Measurements from ENCODE around the gene TSPAN12.
"Not testable (repeated sequence)": the region's sequence is repeated elsewhere in the genome, so short reads cannot be mapped to it uniquely, and the experiment has no call there.

Gene TSPAN12

DNA sequence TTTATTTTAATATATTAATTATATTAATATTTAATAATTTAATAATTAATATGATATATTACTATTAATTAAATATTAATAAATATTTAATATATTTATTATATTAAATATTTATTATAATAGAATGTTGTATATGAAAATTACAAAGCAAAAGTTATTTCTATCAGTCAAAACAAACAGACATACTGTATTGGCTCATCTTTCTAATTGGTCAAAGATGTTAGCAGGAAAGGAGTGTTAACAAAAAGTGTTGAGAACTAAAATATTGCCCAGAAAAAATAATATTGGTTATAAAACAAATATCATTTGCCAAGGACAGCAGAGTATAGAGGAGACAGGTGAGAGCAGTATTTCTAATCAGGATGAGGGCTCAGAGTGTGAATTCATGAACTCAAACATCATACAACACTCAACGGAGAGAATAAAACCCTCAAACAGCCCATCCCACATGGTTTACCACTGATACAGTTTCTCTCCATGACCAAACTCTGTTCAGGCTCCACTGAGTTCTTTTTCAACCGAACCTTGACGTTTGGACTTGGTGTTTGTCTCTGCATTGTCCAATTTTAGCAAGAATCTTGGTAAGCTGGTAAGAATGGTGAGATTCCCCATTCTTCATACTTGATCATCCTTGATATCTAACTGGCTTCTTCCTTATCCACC is 58.0 kb downstream of the TSPAN12 start:
- no peak for DNase-seq

DNA sequence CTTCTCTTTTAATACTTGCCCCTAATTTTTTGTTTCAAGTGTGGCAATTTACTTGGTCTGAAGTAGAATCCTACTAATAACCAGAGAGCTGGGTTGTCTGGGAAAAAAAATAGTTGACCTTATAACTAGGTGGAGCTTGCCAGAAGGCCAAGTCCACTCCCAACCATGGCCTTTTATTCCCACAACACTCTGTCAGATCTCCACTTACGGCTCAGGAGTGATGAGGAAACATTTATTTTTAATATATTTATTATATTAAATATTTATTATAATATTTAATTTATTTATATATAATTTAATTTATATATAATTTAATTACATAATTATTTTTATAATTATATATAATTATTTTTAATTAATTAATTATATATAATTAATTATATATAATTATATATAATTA is 58.8 kb downstream of the TSPAN12 start:
- DNase-seq = no peak

GRCh38 chr7:120797026-120797645 is 60.8 kb downstream of the TSPAN12 start:
- no peak for DNase-seq

- no peak for DNase-seq
Measured at GRCh38 chr7:120794106-120794729, 63.7 kb downstream of the TSPAN12 start.

GRCh38 chr7:120793213-120793936 is 64.6 kb downstream of the TSPAN12 start:
- DNase-seq = no peak

DNA sequence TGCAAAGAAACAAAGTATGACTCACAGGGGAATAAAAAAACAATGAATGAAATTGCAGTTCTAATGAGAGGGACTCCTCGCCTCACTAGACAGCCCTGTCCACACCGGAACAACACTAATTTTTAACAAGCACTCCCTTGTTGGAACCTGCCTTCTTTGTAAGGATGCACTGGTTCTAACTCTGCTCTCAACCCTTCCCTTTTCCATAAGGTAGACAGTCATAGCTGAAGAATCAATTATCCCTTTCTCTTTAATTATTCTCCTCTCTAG is 65.1 kb downstream of the TSPAN12 start:
- no peak for DNase-seq

- peak; percentile 38 to 49 for DNase-seq
Measured at GRCh38 chr7:120792091-120792860, 65.7 kb downstream of the TSPAN12 start.

DNA sequence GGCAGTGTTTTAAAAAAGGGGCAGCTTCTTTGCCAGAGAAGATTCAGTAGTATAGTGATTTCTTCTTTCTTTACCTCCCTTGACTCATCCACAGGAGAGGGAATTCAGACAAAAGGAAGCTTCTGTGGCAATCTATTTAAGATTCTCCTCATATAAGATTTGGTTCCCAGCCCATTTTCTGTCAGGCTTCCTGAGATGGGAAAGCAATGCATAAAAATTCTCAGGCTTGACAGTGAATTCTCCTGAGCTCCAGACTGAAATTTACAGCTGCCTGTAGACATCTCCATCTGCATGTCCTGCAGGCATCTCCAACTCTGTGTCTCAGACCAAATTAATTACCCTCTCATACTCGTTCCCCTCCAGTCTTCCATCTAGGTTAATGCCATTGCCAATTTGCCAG is 72.8 kb downstream of the TSPAN12 start:
- DNase-seq = no peak

DNA sequence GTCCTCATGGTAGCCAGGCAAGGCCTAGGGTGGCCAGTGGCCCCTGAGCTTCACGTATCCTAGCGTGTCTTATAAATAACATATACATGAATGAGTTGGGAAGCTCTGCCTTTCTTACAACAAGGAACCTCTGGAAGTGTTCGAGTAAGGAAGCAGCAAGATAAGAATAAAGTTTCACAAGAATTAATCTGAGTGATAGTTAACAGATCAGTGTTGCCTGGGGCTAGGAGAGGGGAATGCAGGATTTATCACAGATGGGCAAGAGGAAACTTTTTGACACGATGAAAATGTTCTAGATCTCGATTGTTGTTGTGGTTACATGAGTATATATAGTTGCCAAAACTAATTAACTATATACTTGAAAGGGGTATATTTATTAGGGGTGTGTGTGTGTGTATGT is 74.2 kb downstream of the TSPAN12 start:
- DNase-seq = no peak

- DNase-seq = no peak
Measured at GRCh38 chr7:120783273-120783672, 74.7 kb downstream of the TSPAN12 start.

- DNase-seq = not testable (repeated sequence)
Measured at GRCh38 chr7:120781924-120782323, 76.0 kb downstream of the TSPAN12 start.

GRCh38 chr7:120780938-120781337 is 77.0 kb downstream of the TSPAN12 start:
- no peak for DNase-seq

DNA sequence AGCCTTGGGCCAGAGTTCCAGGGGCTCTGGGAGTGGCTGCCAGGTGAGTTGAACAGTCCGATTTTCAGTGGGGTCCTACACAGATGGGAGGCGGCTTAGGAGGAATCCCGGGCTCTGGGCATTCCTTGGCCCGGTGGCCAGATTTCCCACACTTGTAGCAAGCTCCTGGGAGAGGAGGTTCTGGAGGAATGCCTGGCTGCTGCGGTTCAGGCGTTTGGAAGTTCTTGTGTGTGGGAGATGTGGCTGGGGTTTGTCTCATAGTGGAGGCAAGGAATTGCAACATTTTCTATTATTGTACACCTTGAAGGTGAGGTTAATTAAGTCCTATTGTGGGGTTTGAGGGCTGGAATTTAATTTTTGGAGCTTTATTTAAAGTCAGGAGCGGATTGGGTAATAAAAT is 77.5 kb downstream of the TSPAN12 start:
- not testable (repeated sequence) for DNase-seq

DNA sequence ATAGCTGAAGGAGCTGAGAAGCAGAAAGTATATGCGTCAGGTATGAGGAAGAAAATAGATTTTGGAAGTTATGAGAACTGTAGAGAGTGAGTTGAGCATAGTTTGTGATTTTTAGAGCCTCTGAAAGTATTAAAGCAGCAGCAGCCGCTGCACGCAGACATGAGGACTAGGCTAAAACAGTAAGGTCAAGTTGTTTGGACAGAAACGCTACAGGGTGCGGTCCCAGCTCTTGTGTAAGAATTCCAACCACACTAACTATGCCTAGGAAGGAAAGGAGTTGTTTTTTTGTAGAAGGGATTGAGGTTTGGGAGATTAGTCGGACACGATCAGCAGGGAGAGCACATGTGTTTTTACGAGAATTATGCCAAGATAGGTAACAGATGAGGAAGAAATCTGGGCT is 78.9 kb downstream of the TSPAN12 start:
- DNase-seq = not testable (repeated sequence)

DNA sequence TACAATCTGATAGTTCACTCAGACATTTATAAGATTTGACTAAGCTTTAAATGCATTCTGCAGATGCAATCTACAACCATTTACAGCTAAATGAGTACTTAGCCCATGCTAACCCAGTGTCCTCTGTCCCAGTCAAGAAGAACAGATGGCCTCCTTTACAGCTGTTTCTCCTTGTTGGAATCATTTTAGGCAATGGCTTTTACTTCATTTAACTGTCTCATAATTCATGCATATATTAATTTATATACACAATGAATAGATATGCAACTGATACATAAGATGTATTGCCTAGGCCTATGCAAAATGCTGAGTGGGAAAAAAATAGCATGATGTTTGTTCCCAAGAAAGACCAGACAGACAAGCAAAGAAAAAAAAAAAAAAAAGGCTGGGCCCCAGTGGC is 82.2 kb downstream of the TSPAN12 start:
- no peak for DNase-seq

- DNase-seq = no peak
Measured at GRCh38 chr7:120774481-120774880, 83.5 kb downstream of the TSPAN12 start.

DNA sequence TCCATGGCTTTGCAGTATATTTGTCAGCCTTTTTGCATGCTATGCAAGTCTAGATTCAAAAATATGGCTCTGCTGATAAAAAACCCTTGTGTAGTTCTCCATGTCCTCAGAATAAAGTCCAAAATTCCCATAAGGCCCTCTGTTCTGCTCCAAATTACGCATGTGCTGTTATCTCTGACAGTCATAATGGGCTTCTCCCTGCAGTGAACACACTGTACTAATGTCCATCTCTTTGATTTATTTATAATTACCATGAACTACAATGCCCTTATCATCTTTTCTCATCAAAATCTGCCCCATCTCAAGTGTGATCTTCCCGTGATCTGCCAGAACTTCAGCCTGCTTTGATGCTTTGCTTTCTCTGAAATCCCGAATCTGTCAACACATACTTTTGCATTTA is 87.7 kb downstream of the TSPAN12 start:
- no peak for DNase-seq

GRCh38 chr7:120760851-120761250 is 97.1 kb downstream of the TSPAN12 start:
- no peak for DNase-seq

- no peak for DNase-seq
Measured at GRCh38 chr7:120760050-120760449, 97.9 kb downstream of the TSPAN12 start.

- no peak for DNase-seq
Measured at GRCh38 chr7:120743128-120743527, 114.8 kb downstream of the TSPAN12 start.

DNA sequence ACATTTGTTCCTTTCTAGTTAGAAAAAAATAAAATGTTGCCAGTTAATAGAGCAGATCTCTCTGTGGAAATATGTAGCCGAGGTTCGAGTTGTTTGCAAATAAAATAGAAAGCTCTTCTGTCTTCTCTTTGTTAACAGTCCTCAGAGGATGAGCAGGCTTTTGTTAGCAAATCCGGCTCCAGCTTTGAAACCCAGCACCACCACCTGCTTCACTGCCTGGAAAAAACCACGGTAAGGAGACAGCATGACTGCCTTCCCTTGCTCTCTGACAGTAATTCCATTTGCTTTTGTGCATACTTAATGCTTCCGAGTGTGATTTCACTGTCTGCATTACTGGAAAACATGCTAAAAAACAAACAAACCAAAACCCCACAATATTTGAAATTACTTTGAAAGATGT is 115.6 kb downstream of the TSPAN12 start:
- DNase-seq = no peak

GRCh38 chr7:120741371-120742042 is 116.4 kb downstream of the TSPAN12 start:
- no peak for DNase-seq

DNA sequence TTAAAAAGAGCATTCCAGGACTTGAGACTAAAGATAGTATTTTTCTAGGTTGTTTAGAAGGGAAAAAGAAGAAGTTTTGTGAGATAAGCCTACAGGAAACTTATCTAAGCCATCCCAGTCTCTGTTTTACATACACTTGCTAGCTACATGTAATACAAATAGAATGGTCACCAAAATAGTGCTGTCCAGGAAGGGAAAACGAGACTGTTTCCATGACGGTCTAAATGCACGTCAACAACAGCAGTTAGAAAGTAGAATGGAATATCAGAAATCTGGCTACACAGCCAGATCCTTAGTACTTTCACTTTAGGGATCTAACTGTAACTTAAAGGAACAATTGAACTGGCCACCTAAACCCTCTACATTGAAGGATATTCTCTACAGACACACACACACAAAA is 117.6 kb downstream of the TSPAN12 start:
- DNase-seq = no peak
